Muscle of leg (tissue), 9 donors: Measurements from ENCODE around the gene HTN3. TPM values are rescaled to one million over a fixed set of nuclear protein-coding genes. Genes with fewer than 3 reads are reported as not detected.

Source experiments
- polyA plus RNA-seq, 8 donors: library from polyadenylated mRNA; unstranded; fragments of 120-200 nt; gene quantifications; one replicate each; pipeline versions ENCODE4 v1.2.1 to v1.2.3, GENCODE V29; 2013; ENCODE audit warnings: inconsistent platforms in 1 of 8, low replicate concordance in 1 of 8; ENCODE audit not compliant: insufficient read length in 8 of 8, insufficient read depth in 1 of 8
- total RNA-seq: library from RNA; stranded (reverse); fragments of 120-200 nt; gene quantifications from one replicate; pipeline ENCODE4 v1.2.4, GENCODE V29; 2013

The HTN3 gene
- total and polyA plus RNA-seq, 9 donors = not detected

Other genes starting within 250 kb of the HTN3 start
- 34.8 TPM for gene SULT1E1, start 168.3 kb upstream of the HTN3 start, total RNA-seq
- gene SULT1E1, start 168.3 kb upstream of the HTN3 start, polyA plus RNA-seq = 10 to 100 TPM; 27.6 to 68.5 (median 35.6) TPM
- gene CSN1S1, start 97.4 kb upstream of the HTN3 start, total RNA-seq = not detected
- not detected for gene CSN1S1, start 97.4 kb upstream of the HTN3 start, polyA plus RNA-seq
- gene CSN2, start 62.7 kb upstream of the HTN3 start, total RNA-seq = not detected
- gene CSN2, start 62.7 kb upstream of the HTN3 start, polyA plus RNA-seq = not detected
- not detected for gene STATH, start 32.5 kb upstream of the HTN3 start, total RNA-seq
- not detected for gene STATH, start 32.5 kb upstream of the HTN3 start, polyA plus RNA-seq
- not detected for gene HTN1, start 22.0 kb downstream of the HTN3 start, total RNA-seq
- gene HTN1, start 22.0 kb downstream of the HTN3 start, polyA plus RNA-seq = under 1 TPM in 1 of 8 donors, not detected in 7; 0.16 TPM
- not detected for gene PRR27, start 125.8 kb downstream of the HTN3 start, total RNA-seq
- gene PRR27, start 125.8 kb downstream of the HTN3 start, polyA plus RNA-seq = under 1 TPM in 2 of 8 donors, not detected in 6; 0.04 to 0.06 TPM
- not detected for gene ODAM, start 167.3 kb downstream of the HTN3 start, total RNA-seq
- gene ODAM, start 167.3 kb downstream of the HTN3 start, polyA plus RNA-seq = under 1 TPM in 1 of 8 donors, not detected in 7; 0.34 TPM
- gene FDCSP, start 197.7 kb downstream of the HTN3 start, total RNA-seq = 0.13 TPM
- under 1 TPM in 3 of 8 donors, not detected in 5; 0.29 to 0.71 (median 0.48) TPM for gene FDCSP, start 197.7 kb downstream of the HTN3 start, polyA plus RNA-seq
- gene CSN3, start 214.1 kb downstream of the HTN3 start, total RNA-seq = not detected
- not detected for gene CSN3, start 214.1 kb downstream of the HTN3 start, polyA plus RNA-seq